AG04450 (cell line): ENCODE results near the gene SH3RF3. TPM values are rescaled to one million over a fixed set of nuclear protein-coding genes. Genes with fewer than 3 reads are reported as not detected.

ENCODE experiments used
- CTCF ChIA-PET: fragments of 300-600, 350-600 bp; formaldehyde crosslinking; extraction: SDS; loops from one replicate; lab custom pipeline; 2022; ENCODE audit warnings: antibody characterized with exemption, inconsistent platforms; lab: Charles Lee
- POLR2A ChIA-PET: fragments of 350-600 bp; formaldehyde crosslinking; extraction: SDS; loops from one replicate; lab custom pipeline; 2021; ENCODE audit warnings: antibody characterized with exemption, inconsistent platforms; lab: Yijun Ruan, JAX
- DNase-seq: peaks from one replicate; pipeline ENCODE4 v3.0.0-alpha.2; 2011; ENCODE audit warnings: low read depth, low spot score
- H3K27ac ChIP-seq: one replicate; pipeline ENCODE4 v1.5.1; 2012; ENCODE audit warnings: low read depth, low read length, control low read depth
- H3K27me3 ChIP-seq: one replicate; pipeline ENCODE4 v1.6.0; 2012; ENCODE audit warnings: low read length; ENCODE audit not compliant: control insufficient read depth, insufficient read depth
- H3K4me3 ChIP-seq: 2 replicates; pipeline ENCODE4 v1.5.1; 2011; ENCODE audit warnings: mild to moderate bottlenecking, low read depth, low read length, control low read depth
- H3K9me3 ChIP-seq: 2 replicates; pipeline ENCODE4 v1.5.1; 2012; ENCODE audit warnings: low read length; ENCODE audit not compliant: control insufficient read depth, insufficient read depth
- CTCF ChIP-seq: IDR thresholded peaks from 2 replicates; pipeline ENCODE4 v1.5.1; 2011; ENCODE audit warnings: low read depth, low read length, control low read depth, inconsistent platforms
- polyA plus RNA-seq: library from polyadenylated mRNA; depleted of rRNA; stranded (reverse); fragments of >200 nt; gene quantifications from 2 replicates; pipeline ENCODE4 v1.2.3, GENCODE V29; 2011

SH3RF3 gene
- polyA plus RNA-seq, 1 experiment = 5.7 TPM

- ChIA-PET CTCF (interaction anchor here (4.8 kb wide), 1 partner anchor 12 kb away, joined by 38 read pairs; no protein-coding TSS in a partner anchor), POLR2A (interaction anchor here (0.6 to 1.6 kb wide), 5 partner anchors 9 to 281 kb away, joined by 3 to 7 read pairs (median 3); no protein-coding TSS in a partner anchor)
- Histone ChIP-seq H3K4me3 (no peak overlapping the region), H3K27ac (peak overlapping the region; percentile 78), H3K27me3 (no peaks in the 10 kb centered on the region), H3K9me3 (no peaks in the 10 kb centered on the region; the same call in 1 of the 2 replicates)
- TF ChIP-seq CTCF = no peak
- no peak for DNase-seq
Observed at GRCh38 chr2:109497911-109498870, 369.2 kb downstream of the SH3RF3 start.

GRCh38 chr2:109498906-109499305, 369.9 kb downstream of the SH3RF3 start:
- no peak overlapping the region for H3K27ac ChIP-seq
- POLR2A ChIA-PET = no interaction called here

DNA sequence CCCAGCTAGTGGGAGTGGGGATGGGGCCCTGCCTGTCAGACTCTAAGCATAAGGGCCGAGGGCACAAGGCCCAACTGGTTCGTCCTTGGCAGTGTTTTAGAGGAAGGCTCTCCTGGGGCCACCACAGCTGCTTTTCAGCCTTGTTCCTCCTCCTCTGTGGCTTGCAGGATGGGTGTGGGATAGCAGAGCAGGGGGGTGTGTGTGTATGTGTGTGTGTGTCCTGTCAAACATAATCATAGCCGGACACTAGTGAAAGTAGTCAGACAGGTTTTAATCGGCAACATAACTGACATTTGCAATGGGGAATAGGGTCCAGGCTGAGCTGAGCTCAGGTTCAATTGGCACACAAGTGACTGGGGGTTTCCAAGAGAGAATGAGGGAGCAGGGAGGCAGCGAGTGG, 370.6 kb downstream of the SH3RF3 start:
- H3K27ac ChIP-seq = no peak overlapping the region
- no peak for TF ChIP-seq CTCF
- POLR2A ChIA-PET = no interaction called here
- no peaks in the 10 kb centered on the region; the same call in 1 of the 2 replicates for H3K9me3 ChIP-seq
- H3K27me3 ChIP-seq = no peaks in the 10 kb centered on the region
- CTCF ChIA-PET = interaction anchor here (4.8 kb wide), 1 partner anchor 11 kb away, joined by 38 read pairs; no protein-coding TSS in a partner anchor
- DNase-seq = no peak
- H3K4me3 ChIP-seq = no peak overlapping the region

More at GRCh38 chr2:109498906-109499305, 369.9 kb downstream of the SH3RF3 start:
- CTCF ChIA-PET = interaction anchor here (4.8 kb wide), 1 partner anchor 12 kb away, joined by 38 read pairs; no protein-coding TSS in a partner anchor
- no peak for TF ChIP-seq CTCF
- H3K27me3 ChIP-seq = no peaks in the 10 kb centered on the region
- H3K9me3 ChIP-seq = no peaks in the 10 kb centered on the region; the same call in 1 of the 2 replicates
- no peak overlapping the region for H3K4me3 ChIP-seq
- no peak for DNase-seq

DNA sequence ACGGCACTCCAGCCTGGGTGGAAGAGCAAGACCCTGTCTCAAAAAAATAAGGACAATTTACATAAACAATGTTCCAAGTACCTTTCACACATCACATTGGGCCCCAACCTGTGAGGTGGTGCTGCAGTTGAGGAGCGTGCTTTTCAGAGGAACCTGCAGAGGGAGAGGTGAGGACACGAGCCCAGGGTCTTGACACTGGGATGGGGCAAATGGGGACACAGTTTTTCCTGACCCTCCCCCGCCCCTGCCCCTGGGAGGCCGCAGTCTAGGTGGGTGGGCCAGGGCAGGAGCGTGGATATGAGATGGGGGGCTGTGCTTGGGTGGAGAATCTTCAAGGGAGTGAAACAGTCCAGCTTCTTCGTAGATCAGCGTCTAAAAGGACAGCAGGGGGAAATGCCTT, 371.9 kb downstream of the SH3RF3 start:
- DNase-seq = no peak
- Histone ChIP-seq H3K9me3 (peaks cover 3% of the 10 kb centered on the region; the same call in 1 of the 2 replicates), H3K27ac (no peak overlapping the region), H3K27me3 (no peaks in the 10 kb centered on the region), H3K4me3 (no peak overlapping the region)
- TF ChIP-seq CTCF = no peak
- POLR2A ChIA-PET = no interaction called here
- CTCF ChIA-PET = interaction anchor here (1.5 kb wide), 1 partner anchor 9 kb away, joined by 6 read pairs; no protein-coding TSS in a partner anchor

- Histone ChIP-seq H3K27ac (no peak overlapping the region), H3K4me3 (no peak overlapping the region), H3K27me3 (no peaks in the 10 kb centered on the region), H3K9me3 (peaks cover 3% of the 10 kb centered on the region; the same call in 1 of the 2 replicates)
- DNase-seq = no peak
- POLR2A ChIA-PET = no interaction called here
- CTCF ChIA-PET = interaction anchor here (1.5 kb wide), 1 partner anchor 9 kb away, joined by 6 read pairs; no protein-coding TSS in a partner anchor
- TF ChIP-seq CTCF = no peak
Observed at GRCh38 chr2:109501461-109501860, 372.5 kb downstream of the SH3RF3 start.
